Panc1 (cell line): ENCODE measurements around the gene MAGEL2. TPM values are rescaled to one million over a fixed set of nuclear protein-coding genes. Genes with fewer than 3 reads are reported as not detected.

ENCODE experiments used
- ATAC-seq: fragments of 200-7000 bp; cut with Tn5 transposase; 2 replicates; pipeline ENCODE4 v1.9.1; 2020; ENCODE audit warnings: mild to moderate bottlenecking, moderate library complexity
- BruUV-seq: library from RNA; stranded (reverse); fragments of 400-500 nt; replicated peaks from 2 replicates; lab custom pipeline; 2021; lab: Mats Ljungman, UMichigan
- CTCF ChIA-PET: fragments of 300-600 bp; sonication (Branson Sonifier 250); formaldehyde crosslinking; loops from one replicate; lab custom pipeline; 2022; ENCODE audit warnings: antibody characterized with exemption; lab: Charles Lee
- POLR2A ChIA-PET: fragments of 300-600 bp; sonication (Branson Sonifier 250); formaldehyde crosslinking; loops from one replicate; lab custom pipeline; 2022; ENCODE audit warnings: antibody characterized with exemption; lab: Charles Lee
- DNase-seq: peaks from one replicate; pipeline ENCODE4 v3.0.0-alpha.2; 2010; ENCODE audit warnings: low read depth, low spot score
- H3K27ac ChIP-seq: 2 replicates; pipeline ENCODE4 v1.5.1; 2011; ENCODE audit warnings: mild to moderate bottlenecking, low read length, inconsistent platforms
- H3K27me3 ChIP-seq: fragments of 200-500 bp; sonication (Bioruptor generic); 2 replicates; pipeline ENCODE4 v1.6.0; 2014; ENCODE audit warnings: low read length, inconsistent platforms; ENCODE audit not compliant: control insufficient read depth, insufficient read depth
- H3K36me3 ChIP-seq: fragments of 200-500 bp; sonication (Bioruptor generic); 2 replicates; pipeline ENCODE4 v1.5.1; 2014; ENCODE audit warnings: inconsistent platforms, mild to moderate bottlenecking, low read length, moderate library complexity; ENCODE audit not compliant: control insufficient read depth, insufficient read depth
- H3K4me1 ChIP-seq: 2 replicates; pipeline ENCODE4 v1.5.1; 2011; ENCODE audit warnings: inconsistent platforms, mild to moderate bottlenecking, low read length, moderate library complexity; ENCODE audit not compliant: control insufficient read depth, insufficient read depth
- H3K4me3 ChIP-seq, 2 experiments: 2 replicates each; pipeline ENCODE4 v1.5.1; 2011 to 2012; ENCODE audit warnings: low read depth in 2 of 2, low read length in 2 of 2, mild to moderate bottlenecking in 2 of 2, inconsistent platforms in 1 of 2, moderate library complexity in 1 of 2
- H3K9me3 ChIP-seq: fragments of 200-500 bp; sonication (Bioruptor generic); 2 replicates; pipeline ENCODE4 v1.5.1; 2014; ENCODE audit warnings: low read depth, mild to moderate bottlenecking, inconsistent platforms, low read length, moderate library complexity; ENCODE audit not compliant: control insufficient read depth, insufficient read depth
- CTCF ChIP-seq: fragments of 450-650 bp; IDR thresholded peaks from 2 replicates; pipeline ENCODE4 v1.5.1; 2017; ENCODE audit warnings: mild to moderate bottlenecking
- POLR2AphosphoS5 ChIP-seq: IDR thresholded peaks from 2 replicates; pipeline ENCODE4 v1.6.1; 2012; ENCODE audit warnings: mild to moderate bottlenecking, low read depth, low read length, moderate library complexity
- SIN3A ChIP-seq: IDR thresholded peaks from 2 replicates; pipeline ENCODE4 v1.6.1; 2012; ENCODE audit warnings: low read depth, mild to moderate bottlenecking, low read length, moderate library complexity, borderline replicate concordance; ENCODE audit not compliant: insufficient read depth
- TCF7L2 ChIP-seq: IDR thresholded peaks from 2 replicates; pipeline ENCODE4 v1.6.1; 2011; ENCODE audit warnings: mild to moderate bottlenecking, low read depth, low read length, inconsistent platforms
- in situ Hi-C: cut with HindIII; loops from 2 replicates; pipeline ENCODE4 v1.10.0; 2016; ENCODE audit warnings: low sequenced_read_pairs, low pct_unique_long_range_greater_than_20kb
- intact Hi-C: fragments of 100-400 bp; cut with micrococcal nuclease; formaldehyde crosslinking; loops from one replicate; pipeline ENCODE4 v1.10.0; 2022; ENCODE audit not compliant: unreplicated experiment
- total RNA-seq: library from RNA; stranded (reverse); gene quantifications from one replicate; pipeline ENCODE4 v1.2.1, GENCODE V29; 2021; ENCODE audit not compliant: unreplicated experiment
- TF ChIP-seq, protein P1 (sequence below), 2 experiments: IDR thresholded peaks; 2 replicates each; pipeline ENCODE4 v1.6.1; 2011 to 2012; ENCODE audit warnings: low read depth in 2 of 2, control low read depth in 1 of 2, low read length in 1 of 2, mild to moderate bottlenecking in 1 of 2, moderate library complexity in 1 of 2; ENCODE audit not compliant: insufficient read depth in 1 of 2

MAGEL2 gene
- total RNA-seq, 1 experiment from 2014 or later, result not detected

GRCh38 chr15:23602124-23602523, 45.5 kb downstream of the MAGEL2 start:
- Histone ChIP-seq H3K9me3 (no peaks in the 10 kb centered on the region), H3K27ac (no peak overlapping the region), H3K4me3 (no peak overlapping the region), H3K36me3 (no peaks in the 10 kb centered on the region), H3K27me3 (no peaks in the 10 kb centered on the region), H3K4me1 (no peaks in the 10 kb centered on the region)
- ChIA-PET CTCF (no interaction called here), POLR2A (no interaction called here)
- DNase-seq (no peak), ATAC-seq (no peak)
- in situ Hi-C loops (no loop called here), intact Hi-C loops (no loop called here)
- TF ChIP-seq TCF7L2 (no peak), POLR2AphosphoS5 (no peak), SIN3A (no peak), CTCF (no peak)
- TF ChIP-seq, protein P1, sequence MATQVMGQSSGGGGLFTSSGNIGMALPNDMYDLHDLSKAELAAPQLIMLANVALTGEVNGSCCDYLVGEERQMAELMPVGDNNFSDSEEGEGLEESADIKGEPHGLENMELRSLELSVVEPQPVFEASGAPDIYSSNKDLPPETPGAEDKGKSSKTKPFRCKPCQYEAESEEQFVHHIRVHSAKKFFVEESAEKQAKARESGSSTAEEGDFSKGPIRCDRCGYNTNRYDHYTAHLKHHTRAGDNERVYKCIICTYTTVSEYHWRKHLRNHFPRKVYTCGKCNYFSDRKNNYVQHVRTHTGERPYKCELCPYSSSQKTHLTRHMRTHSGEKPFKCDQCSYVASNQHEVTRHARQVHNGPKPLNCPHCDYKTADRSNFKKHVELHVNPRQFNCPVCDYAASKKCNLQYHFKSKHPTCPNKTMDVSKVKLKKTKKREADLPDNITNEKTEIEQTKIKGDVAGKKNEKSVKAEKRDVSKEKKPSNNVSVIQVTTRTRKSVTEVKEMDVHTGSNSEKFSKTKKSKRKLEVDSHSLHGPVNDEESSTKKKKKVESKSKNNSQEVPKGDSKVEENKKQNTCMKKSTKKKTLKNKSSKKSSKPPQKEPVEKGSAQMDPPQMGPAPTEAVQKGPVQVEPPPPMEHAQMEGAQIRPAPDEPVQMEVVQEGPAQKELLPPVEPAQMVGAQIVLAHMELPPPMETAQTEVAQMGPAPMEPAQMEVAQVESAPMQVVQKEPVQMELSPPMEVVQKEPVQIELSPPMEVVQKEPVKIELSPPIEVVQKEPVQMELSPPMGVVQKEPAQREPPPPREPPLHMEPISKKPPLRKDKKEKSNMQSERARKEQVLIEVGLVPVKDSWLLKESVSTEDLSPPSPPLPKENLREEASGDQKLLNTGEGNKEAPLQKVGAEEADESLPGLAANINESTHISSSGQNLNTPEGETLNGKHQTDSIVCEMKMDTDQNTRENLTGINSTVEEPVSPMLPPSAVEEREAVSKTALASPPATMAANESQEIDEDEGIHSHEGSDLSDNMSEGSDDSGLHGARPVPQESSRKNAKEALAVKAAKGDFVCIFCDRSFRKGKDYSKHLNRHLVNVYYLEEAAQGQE (IDR thresholded peaks at IDR 0.05; ENCODE audit: insufficient read depth in 1 of 2, low read depth in 2 of 2, low read length in 1 of 2), result no peak
- BruUV-seq, result no TSS peak

DNA sequence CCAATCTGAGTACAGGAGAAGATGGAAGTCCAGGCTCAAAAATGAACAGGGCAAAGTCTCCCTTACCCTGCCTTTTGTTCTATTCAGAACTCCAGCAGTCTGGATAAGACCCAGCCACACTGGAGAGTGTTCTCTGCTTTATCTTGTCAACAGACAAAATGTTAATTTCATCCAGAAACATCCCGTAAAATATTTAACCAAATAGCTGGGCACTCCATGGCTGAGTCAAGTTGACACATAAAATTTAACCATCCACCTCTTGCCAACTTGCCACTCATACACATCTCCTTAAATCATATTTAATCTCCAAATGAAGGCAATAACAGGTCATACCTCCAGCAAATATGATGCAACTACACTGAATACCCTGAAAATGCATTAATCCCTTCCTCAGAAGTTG, 48.6 kb downstream of the MAGEL2 start:
- no peaks in the 10 kb centered on the region for H3K9me3 ChIP-seq
- intact Hi-C loops, result no loop called here
- no TSS peak for BruUV-seq

More for the DNA sequence above, 48.6 kb downstream of the MAGEL2 start:
- TF ChIP-seq CTCF (no peak), TCF7L2 (no peak), POLR2AphosphoS5 (no peak), SIN3A (no peak)
- TF ChIP-seq, protein P1 (IDR thresholded peaks at IDR 0.05; ENCODE audit: insufficient read depth in 1 of 2, low read depth in 2 of 2, low read length in 1 of 2), result no peak
- no peak for DNase-seq
- in situ Hi-C loops, result no loop called here
- H3K4me1 ChIP-seq, result no peaks in the 10 kb centered on the region
- POLR2A ChIA-PET, result no interaction called here
- CTCF ChIA-PET, result no interaction called here
- H3K27me3 ChIP-seq, result no peaks in the 10 kb centered on the region
- ATAC-seq, result no peak
- no peak overlapping the region for H3K4me3 ChIP-seq
- H3K36me3 ChIP-seq, result no peaks in the 10 kb centered on the region
- no peak overlapping the region for H3K27ac ChIP-seq
